ENCODE measurements around the gene CCDC142.

CCDC142 gene

DNA sequence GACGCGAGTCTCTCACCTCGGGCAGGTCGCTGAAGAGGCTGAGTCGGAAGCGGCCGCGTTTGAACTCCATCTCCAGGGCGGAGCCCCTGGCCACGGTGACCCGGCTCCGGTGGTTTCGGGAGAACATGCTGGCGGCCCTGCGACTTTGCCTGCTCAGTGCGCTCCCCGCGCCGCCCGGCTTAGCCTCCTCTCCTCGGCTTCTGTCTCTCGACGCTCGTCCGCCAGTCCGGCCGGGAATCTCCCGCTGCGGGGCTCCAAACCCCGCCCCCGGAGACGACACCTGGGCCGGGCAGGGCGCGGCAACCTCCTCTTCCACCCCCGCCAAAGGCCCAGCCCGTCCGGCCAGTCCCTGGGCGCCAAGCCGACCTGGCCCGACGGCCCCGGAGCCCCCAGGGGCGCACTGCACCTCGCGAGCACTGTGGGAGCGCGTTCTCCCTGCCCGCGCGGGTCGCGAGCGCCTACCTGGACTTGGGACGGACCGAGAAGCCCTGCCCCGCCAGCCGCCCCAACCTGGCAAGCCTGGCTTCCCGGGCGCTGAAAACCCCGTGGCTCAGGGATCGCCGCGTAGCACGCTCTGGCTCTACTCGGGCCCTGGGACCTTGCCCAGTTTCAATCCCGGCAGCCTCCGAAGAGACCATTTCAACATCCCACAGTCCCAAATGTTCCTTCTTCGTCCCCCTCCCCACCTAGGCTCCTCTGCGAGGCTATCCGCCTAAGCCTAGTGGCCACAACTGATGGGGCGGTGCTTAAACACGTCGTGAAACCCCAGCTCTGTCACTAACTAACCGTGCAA lies 40.9 kb downstream of the CCDC142 start, which contains the start of gene RTKN:
Gene RTKN, minus strand, starts transcription at position 248 of the 793 bp plus-strand sequence. Its CDS starts 121 bp downstream, at position 127.
- ATAC-seq: no peak
- TF ChIP-seq GLIS3 (CRISPR knock-in tag; IDR thresholded peaks at IDR 0.05): no peak
- no peak for TF ChIP-seq OSR1 (CRISPR knock-in tag; IDR thresholded peaks at IDR 0.05)
- no peak for TF ChIP-seq ZNF565 (CRISPR knock-in tag; conservative IDR thresholded peaks at IDR 0.05; ENCODE audit: low read depth)
- no peak for TF ChIP-seq ISL1 (CRISPR knock-in tag; IDR thresholded peaks at IDR 0.05)
- TF ChIP-seq ARNTL (CRISPR knock-in tag; IDR thresholded peaks at IDR 0.05; ENCODE audit: borderline replicate concordance, low read depth): no peak

DNA sequence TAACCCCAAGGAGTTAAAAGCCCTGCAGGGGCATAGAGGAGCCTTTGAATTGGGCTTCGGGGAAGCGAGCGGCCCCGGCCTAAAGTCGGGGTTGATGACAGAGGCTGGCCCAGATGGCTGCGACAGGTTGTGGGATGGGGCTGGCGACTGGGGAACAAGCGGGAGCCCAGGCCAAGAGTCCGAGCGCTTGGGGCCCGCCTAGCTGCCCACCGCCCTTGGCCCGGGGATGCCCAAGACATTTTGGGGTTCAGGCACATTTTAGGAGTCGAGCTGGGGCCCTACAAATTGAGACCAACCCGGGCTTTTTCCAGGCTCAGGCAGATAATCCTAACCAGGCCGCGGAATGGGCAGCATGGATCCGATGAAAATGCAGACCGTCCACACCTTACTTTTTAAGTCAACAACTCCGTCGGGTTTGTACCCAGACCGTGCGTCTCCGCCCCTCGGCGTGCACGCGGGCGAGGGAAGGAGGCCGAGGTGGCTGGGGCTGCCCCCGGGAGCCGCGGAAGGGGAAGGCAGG lies 41.6 kb downstream of the CCDC142 start:
- TF ChIP-seq OSR1 (CRISPR knock-in tag; IDR thresholded peaks at IDR 0.05) (no peak), ZFP3 (CRISPR knock-in tag; IDR thresholded peaks at IDR 0.05) (no peak), RARB (CRISPR knock-in tag; IDR thresholded peaks at IDR 0.05) (no peak), BACH2 (CRISPR knock-in tag; IDR thresholded peaks at IDR 0.05; ENCODE audit: borderline replicate concordance) (no peak), CSDC2 (CRISPR knock-in tag; IDR thresholded peaks at IDR 0.05) (no peak), GLIS3 (CRISPR knock-in tag; IDR thresholded peaks at IDR 0.05) (no peak), ISL1 (CRISPR knock-in tag; IDR thresholded peaks at IDR 0.05) (no peak), ZNF70 (CRISPR knock-in tag; IDR thresholded peaks at IDR 0.05) (no peak), TOX (CRISPR knock-in tag; IDR thresholded peaks at IDR 0.05; ENCODE audit: borderline replicate concordance) (no peak), ARNTL (CRISPR knock-in tag; IDR thresholded peaks at IDR 0.05; ENCODE audit: borderline replicate concordance, low read depth) (no peak), ZNF565 (CRISPR knock-in tag; conservative IDR thresholded peaks at IDR 0.05; ENCODE audit: low read depth) (no peak), ZFP30 (CRISPR knock-in tag; IDR thresholded peaks at IDR 0.05) (no peak), TCF4 (CRISPR knock-in tag; IDR thresholded peaks at IDR 0.05; ENCODE audit: borderline replicate concordance) (no peak), ESRRG (CRISPR knock-in tag; IDR thresholded peaks at IDR 0.05) (no peak), ZNF8 (CRISPR knock-in tag; IDR thresholded peaks at IDR 0.05) (no peak), ZC3H10 (CRISPR knock-in tag; IDR thresholded peaks at IDR 0.05) (no peak)
- TF ChIP-seq, protein P1, sequence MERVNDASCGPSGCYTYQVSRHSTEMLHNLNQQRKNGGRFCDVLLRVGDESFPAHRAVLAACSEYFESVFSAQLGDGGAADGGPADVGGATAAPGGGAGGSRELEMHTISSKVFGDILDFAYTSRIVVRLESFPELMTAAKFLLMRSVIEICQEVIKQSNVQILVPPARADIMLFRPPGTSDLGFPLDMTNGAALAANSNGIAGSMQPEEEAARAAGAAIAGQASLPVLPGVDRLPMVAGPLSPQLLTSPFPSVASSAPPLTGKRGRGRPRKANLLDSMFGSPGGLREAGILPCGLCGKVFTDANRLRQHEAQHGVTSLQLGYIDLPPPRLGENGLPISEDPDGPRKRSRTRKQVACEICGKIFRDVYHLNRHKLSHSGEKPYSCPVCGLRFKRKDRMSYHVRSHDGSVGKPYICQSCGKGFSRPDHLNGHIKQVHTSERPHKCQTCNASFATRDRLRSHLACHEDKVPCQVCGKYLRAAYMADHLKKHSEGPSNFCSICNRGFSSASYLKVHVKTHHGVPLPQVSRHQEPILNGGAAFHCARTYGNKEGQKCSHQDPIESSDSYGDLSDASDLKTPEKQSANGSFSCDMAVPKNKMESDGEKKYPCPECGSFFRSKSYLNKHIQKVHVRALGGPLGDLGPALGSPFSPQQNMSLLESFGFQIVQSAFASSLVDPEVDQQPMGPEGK (CRISPR knock-in tag; IDR thresholded peaks at IDR 0.05; ENCODE audit: borderline replicate concordance): no peak
- TF ChIP-seq, protein P2, sequence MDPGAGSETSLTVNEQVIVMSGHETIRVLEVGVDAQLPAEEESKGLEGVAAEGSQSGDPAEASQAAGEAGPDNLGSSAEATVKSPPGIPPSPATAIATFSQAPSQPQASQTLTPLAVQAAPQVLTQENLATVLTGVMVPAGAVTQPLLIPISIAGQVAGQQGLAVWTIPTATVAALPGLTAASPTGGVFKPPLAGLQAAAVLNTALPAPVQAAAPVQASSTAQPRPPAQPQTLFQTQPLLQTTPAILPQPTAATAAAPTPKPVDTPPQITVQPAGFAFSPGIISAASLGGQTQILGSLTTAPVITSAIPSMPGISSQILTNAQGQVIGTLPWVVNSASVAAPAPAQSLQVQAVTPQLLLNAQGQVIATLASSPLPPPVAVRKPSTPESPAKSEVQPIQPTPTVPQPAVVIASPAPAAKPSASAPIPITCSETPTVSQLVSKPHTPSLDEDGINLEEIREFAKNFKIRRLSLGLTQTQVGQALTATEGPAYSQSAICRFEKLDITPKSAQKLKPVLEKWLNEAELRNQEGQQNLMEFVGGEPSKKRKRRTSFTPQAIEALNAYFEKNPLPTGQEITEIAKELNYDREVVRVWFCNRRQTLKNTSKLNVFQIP (CRISPR knock-in tag; IDR thresholded peaks at IDR 0.05; ENCODE audit: borderline replicate concordance, low read depth): no peak
- TF ChIP-seq, protein P3, sequence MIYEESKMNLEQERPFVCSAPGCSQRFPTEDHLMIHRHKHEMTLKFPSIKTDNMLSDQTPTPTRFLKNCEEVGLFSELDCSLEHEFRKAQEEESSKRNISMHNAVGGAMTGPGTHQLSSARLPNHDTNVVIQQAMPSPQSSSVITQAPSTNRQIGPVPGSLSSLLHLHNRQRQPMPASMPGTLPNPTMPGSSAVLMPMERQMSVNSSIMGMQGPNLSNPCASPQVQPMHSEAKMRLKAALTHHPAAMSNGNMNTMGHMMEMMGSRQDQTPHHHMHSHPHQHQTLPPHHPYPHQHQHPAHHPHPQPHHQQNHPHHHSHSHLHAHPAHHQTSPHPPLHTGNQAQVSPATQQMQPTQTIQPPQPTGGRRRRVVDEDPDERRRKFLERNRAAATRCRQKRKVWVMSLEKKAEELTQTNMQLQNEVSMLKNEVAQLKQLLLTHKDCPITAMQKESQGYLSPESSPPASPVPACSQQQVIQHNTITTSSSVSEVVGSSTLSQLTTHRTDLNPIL (CRISPR knock-in tag; IDR thresholded peaks at IDR 0.05; ENCODE audit: low read depth): no peak
- TF ChIP-seq, protein P4, sequence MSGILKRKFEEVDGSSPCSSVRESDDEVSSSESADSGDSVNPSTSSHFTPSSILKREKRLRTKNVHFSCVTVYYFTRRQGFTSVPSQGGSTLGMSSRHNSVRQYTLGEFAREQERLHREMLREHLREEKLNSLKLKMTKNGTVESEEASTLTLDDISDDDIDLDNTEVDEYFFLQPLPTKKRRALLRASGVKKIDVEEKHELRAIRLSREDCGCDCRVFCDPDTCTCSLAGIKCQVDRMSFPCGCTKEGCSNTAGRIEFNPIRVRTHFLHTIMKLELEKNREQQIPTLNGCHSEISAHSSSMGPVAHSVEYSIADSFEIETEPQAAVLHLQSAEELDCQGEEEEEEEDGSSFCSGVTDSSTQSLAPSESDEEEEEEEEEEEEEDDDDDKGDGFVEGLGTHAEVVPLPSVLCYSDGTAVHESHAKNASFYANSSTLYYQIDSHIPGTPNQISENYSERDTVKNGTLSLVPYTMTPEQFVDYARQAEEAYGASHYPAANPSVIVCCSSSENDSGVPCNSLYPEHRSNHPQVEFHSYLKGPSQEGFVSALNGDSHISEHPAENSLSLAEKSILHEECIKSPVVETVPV (CRISPR knock-in tag; IDR thresholded peaks at IDR 0.05): no peak
- ATAC-seq: no peak

DNA sequence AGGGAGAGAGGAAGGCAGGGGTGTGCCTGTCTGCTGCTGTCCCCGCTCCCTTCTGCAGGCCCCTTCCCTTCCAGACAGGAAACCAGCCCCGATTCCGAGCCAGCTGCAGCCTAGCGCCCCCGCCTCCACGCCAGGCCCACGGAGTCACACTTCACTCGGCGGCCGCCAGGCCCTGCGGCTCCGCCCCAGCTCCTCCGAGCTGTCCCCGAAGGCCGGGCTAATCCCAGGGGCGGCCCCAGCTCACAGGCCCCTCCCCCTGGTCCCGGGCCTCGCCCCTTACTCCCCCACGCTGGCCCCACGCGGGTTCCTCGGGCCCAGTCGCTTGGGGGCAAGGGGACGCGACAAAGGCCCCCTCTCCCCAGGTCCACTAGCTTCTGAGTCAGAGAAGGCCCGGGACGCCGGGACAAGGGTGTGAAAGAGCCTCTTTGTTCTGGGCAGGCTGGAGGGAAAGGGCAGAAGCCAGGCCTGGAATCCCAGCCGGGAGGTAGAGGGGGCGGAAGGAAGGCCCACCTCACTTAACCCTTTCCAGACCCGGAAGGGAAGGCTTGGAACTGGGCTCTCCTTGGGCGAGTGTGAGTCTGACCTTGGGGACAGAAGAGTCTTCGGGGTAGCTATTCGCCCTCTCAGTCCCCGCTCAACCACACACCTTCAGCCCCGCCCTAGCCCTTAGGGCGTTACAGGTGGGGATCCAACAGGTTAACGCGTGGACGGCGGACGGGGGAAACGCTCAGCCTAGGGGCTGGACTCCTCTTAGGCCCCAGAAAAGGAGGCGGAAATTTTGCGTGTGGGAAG lies 42.2 kb downstream of the CCDC142 start:
- ATAC-seq: peak; percentile 98
- no peak for TF ChIP-seq CSDC2 (CRISPR knock-in tag; IDR thresholded peaks at IDR 0.05)
- TF ChIP-seq, protein P5, sequence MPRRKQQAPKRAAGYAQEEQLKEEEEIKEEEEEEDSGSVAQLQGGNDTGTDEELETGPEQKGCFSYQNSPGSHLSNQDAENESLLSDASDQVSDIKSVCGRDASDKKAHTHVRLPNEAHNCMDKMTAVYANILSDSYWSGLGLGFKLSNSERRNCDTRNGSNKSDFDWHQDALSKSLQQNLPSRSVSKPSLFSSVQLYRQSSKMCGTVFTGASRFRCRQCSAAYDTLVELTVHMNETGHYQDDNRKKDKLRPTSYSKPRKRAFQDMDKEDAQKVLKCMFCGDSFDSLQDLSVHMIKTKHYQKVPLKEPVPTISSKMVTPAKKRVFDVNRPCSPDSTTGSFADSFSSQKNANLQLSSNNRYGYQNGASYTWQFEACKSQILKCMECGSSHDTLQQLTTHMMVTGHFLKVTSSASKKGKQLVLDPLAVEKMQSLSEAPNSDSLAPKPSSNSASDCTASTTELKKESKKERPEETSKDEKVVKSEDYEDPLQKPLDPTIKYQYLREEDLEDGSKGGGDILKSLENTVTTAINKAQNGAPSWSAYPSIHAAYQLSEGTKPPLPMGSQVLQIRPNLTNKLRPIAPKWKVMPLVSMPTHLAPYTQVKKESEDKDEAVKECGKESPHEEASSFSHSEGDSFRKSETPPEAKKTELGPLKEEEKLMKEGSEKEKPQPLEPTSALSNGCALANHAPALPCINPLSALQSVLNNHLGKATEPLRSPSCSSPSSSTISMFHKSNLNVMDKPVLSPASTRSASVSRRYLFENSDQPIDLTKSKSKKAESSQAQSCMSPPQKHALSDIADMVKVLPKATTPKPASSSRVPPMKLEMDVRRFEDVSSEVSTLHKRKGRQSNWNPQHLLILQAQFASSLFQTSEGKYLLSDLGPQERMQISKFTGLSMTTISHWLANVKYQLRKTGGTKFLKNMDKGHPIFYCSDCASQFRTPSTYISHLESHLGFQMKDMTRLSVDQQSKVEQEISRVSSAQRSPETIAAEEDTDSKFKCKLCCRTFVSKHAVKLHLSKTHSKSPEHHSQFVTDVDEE (CRISPR knock-in tag; IDR thresholded peaks at IDR 0.05): 0 out of 2 replicates have a peak, but pooled peaks have one; percentile 23
